HG02588 (cell line): ENCODE data around the gene NEK10.

ENCODE experiments used
- ATAC-seq: cut with Tn5 transposase; IDR thresholded peaks from one replicate; pipeline ENCODE4 v1.9.1; 2021; ENCODE audit warnings: mild to moderate bottlenecking, moderate library complexity; ENCODE audit not compliant: unreplicated experiment

NEK10 gene

GRCh38 chr3:27125821-27126501, 243.2 kb downstream of the NEK10 start:
- no peak for ATAC-seq

GRCh38 chr3:27119639-27120038, 249.5 kb downstream of the NEK10 start:
- no peak for ATAC-seq

- ATAC-seq, result no peak
Observed at GRCh38 chr3:27115352-27115751, 253.8 kb downstream of the NEK10 start.

DNA sequence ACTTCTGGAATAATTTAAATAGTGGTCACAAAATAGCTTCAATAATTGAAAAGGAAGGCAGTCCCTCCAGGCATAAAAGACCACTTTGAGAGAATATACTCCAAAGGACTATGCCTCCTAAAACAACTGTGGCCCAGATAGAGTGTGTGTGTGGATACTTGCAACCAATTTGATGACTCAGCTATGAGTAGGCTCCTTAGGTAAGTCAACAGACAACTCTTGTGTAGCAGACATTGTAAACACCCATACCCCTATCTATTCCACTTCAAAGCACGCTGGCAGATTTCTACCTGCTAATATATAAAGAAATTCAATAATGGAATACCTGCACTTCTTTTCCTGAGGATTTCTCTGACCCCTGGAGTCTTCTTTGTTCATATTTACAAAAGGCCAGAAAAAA, 254.5 kb downstream of the NEK10 start:
- ATAC-seq, result no peak

- no peak for ATAC-seq
Observed at GRCh38 chr3:27114129-27114528, 255.1 kb downstream of the NEK10 start.

DNA sequence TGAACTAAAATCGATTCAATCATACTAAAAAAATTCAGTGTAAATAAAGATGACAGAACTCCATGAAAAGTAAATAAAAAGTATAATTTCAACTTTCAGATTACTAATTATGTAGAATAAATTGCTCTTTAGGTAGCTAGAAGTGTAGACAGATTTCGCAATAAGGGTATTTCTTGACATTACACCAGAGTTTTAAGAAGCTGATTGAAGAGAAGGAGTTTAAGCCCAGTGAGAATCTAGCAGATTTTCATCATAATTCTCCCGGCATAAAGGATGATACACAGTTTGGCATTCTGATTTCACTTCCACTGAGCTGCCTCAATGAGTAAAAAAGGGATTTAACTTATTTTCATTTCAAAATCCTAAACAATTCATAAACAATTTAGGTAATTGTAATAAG, 259.2 kb downstream of the NEK10 start:
- ATAC-seq, result no peak

GRCh38 chr3:27108322-27108721, 260.9 kb downstream of the NEK10 start:
- ATAC-seq, result no peak

DNA sequence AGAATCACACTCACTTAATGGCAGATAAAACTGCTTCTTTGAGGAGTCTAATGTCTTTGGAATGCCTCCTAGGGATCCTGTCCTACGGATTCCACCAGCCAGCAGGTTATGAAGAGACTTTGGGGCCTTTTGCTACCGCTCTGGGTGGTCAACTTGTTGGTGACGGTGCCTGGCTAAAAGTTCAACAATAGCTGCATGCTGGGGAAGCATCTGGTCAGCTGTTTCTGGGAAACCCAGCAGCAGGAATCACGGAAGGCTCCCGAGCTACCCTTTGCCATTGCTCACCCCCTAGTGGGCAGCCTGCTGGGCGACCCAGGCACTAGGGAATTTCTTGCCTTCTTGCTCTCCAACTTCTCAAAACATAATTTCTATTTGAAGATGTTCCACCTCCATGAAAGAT, 263.3 kb downstream of the NEK10 start:
- ATAC-seq, result no peak

DNA sequence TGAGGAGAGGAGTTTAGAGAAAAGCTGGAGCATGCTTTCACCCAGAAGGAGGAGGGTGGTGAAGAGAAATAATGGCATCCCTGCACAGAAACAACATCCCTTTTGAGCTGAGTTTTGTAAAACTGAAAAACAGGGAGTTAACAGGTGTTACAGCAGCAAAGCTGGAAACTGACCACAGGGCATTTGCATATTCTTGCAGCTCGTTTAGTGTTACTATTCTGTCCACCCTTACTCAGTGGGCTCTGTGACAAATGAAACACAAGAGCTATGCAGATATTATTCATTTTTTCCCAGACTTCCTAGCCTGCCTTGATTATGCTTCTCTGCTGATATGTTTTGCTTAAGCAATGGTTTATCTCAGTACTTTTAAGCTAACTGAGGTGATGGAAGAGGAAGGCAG, 272.0 kb downstream of the NEK10 start:
- ATAC-seq, result no peak

GRCh38 chr3:27095553-27096222, 273.5 kb downstream of the NEK10 start:
- ATAC-seq, result no peak

- ATAC-seq, result no peak
Observed at GRCh38 chr3:27094721-27095120, 274.5 kb downstream of the NEK10 start.

DNA sequence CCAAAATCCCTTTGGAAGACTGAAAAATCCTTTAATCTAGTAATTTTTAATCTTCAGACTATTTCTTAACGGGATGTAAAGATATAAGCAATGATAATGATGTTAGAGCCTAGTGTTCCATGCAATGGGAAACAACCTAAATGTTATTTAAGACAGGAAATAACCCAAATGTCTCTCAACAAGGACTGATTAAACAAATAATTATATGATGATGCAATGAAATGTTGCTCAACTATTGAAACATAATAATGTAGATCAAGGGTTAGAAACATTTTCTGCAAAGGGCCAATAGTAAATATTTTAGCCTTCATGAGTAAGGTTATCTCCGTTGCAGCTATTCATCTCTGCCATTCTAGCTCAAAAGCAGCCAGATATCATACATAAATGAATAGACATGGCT, 275.4 kb downstream of the NEK10 start:
- no peak for ATAC-seq

DNA sequence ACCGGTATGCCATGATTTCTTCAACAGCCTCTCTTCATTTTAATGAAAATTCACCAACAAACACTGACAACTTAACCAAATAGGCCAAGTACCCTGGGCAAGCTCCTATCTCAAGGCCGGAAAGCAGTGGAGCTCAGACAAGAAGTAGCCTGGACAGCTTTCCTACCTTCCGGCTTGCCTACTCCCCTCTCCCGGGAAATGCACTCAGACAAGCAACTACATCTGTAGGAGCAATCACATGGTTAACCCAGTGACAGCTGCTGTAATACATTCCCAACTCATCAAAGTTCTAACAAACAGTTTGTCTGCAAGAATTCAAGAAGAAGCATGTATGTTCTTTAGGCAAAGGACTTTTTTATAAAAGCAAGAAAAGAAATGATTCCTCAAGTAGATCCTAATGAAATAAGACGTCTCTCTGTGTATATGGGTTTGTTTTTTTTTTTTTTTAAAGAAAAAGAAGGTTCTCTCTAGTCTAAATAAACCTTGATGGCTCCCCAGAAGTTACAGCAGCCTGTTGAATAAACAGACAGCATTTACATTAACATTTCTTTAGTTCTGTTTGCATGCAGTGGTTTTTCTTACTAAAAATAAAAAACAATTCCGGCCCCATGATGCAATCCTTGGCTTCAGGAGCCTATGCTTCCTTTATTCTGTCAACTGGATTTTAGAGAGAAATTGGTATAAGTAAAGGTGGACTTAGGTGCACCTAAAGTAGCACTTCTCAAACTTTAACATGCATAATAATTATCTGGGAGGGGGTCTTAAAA, 278.7 kb downstream of the NEK10 start:
- no peak for ATAC-seq

DNA sequence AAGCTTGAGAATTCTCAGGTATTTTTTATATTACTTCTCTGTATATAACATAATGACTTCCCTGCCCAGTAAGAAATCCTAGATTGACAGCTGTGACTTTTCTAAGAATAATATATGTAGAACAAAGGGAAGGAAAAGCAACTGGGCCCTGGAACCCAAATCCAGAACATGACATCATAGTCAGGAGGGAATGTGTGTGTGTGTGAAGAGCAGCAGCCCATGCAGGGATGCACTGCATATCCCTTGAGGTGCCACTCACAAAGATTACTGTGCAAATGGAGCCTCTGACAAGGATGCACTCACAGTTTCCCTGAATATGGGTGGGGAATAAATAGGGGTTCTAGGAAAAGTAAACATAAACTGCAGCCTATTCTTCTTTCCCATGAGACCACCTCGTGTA, 279.5 kb downstream of the NEK10 start:
- no peak for ATAC-seq

- no peak for ATAC-seq
Observed at GRCh38 chr3:27089068-27089467, 280.1 kb downstream of the NEK10 start.

GRCh38 chr3:27085829-27086730, 283.1 kb downstream of the NEK10 start:
- ATAC-seq, result no peak

GRCh38 chr3:27081992-27082607, 287.1 kb downstream of the NEK10 start:
- no peak for ATAC-seq

- no peak for ATAC-seq
Observed at GRCh38 chr3:27081566-27081965, 287.6 kb downstream of the NEK10 start.

GRCh38 chr3:27080258-27080525, 289.0 kb downstream of the NEK10 start:
- no peak for ATAC-seq

DNA sequence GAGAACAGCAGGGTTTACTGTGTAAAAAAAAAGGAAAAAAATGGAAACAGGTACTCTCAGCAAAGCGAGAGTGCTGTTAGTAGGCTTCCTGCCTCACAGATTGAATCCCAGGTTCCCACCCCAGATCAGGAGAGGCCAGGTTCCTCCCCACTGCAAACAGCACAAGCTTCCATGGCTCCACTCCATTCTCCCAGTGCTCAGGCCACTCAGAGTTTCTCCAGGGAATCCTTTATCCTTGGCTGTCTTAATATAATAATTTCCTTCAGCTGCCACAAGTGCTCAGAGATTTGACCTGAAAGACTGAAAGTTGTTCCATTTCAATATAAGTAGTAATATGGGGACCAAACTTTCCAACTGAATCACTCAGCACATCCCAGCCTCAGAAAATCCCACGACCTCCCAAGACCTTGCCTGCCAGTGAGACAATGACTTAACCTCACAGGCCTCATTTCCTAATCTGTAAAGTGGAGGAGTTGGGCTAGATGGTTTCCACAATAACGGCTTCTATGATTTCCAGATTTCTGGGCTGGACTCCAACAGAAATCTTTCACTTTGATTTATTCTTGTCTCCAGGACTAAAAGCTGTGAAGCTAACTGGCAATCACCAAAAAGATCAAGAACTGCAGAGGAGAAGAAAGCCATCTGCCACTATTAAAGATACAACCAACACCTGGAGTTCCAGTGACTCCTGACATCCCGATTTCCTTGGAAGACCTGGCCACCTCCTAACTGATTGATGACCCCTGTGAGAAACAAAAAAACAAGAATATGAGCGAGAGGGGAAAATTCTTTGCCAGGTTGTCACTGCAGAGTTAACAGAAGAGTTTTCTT, 289.5 kb downstream of the NEK10 start:
- ATAC-seq, result no peak
